H1 (cell line): Measurements from ENCODE around the gene PSORS1C1. TPM values are rescaled to one million over a fixed set of nuclear protein-coding genes. Genes with fewer than 3 reads are reported as not detected.
A peak's percentile ranks its signal among the peaks of the same experiment; 100 is the strongest.

Experiments
- ASH2L ChIP-seq: fragments of 200-600, 300-600 bp; sonication (generic); IDR thresholded peaks from one replicate; pipeline ENCODE4 v1.7.1; 2017; ENCODE audit warnings: low read length
- CEBPB ChIP-seq: IDR thresholded peaks from 2 replicates; pipeline ENCODE4 v1.6.1; 2012; ENCODE audit warnings: low read depth, low read length
- CTBP2 ChIP-seq: IDR thresholded peaks from 2 replicates; pipeline ENCODE4 v1.7.0; 2011; ENCODE audit warnings: borderline replicate concordance, mild to moderate bottlenecking, moderate library complexity, mixed read lengths, low read length; ENCODE audit not compliant: insufficient read depth, insufficient read length
- JUND ChIP-seq: IDR thresholded peaks from 2 replicates; pipeline ENCODE4 v1.6.1; 2011; ENCODE audit warnings: mild to moderate bottlenecking, improper control_type of control experiment, low read length
- POLR2A ChIP-seq, 2 experiments: IDR thresholded peaks; 1 replicate in 1 of 2; 2 replicates in 1 of 2; pipeline ENCODE4 v1.6.1; 2011; ENCODE audit warnings: low read depth in 2 of 2, low read length in 2 of 2, mild to moderate bottlenecking in 2 of 2; ENCODE audit errors: control extremely low read depth in 1 of 2
- RAD21 ChIP-seq, 2 experiments: IDR thresholded peaks in 1 of 2; conservative IDR thresholded peaks in 1 of 2; 2 replicates each; pipeline ENCODE4 v1.6.1; 2011; ENCODE audit warnings: low read depth in 2 of 2, low read length in 2 of 2, improper control_type of control experiment in 1 of 2, inconsistent platforms in 1 of 2, mild to moderate bottlenecking in 1 of 2, moderate library complexity in 1 of 2
- RXRA ChIP-seq: IDR thresholded peaks from 2 replicates; pipeline ENCODE4 v1.6.1; 2011; ENCODE audit warnings: low read depth, mild to moderate bottlenecking, low read length, moderate library complexity; ENCODE audit not compliant: insufficient read depth
- SP2 ChIP-seq: IDR thresholded peaks from 2 replicates; pipeline ENCODE4 v1.6.1; 2012; ENCODE audit warnings: mild to moderate bottlenecking, low read length, inconsistent platforms
- TAF1 ChIP-seq: IDR thresholded peaks from 2 replicates; pipeline ENCODE4 v1.6.1; 2011; ENCODE audit warnings: mild to moderate bottlenecking, low read depth, low read length
- TEAD4 ChIP-seq: IDR thresholded peaks from 2 replicates; pipeline ENCODE4 v1.6.1; 2012; ENCODE audit warnings: low read depth, low read length, inconsistent platforms, mixed read lengths
- polyA plus RNA-seq, 7 experiments: library from polyadenylated mRNA; depleted of rRNA in 3 of 7; stranded (reverse) in 5 of 7; unstranded in 2 of 7; fragments of >200 nt in 5 of 7; fragments of 200-250 nt in 2 of 7; gene quantifications; 1 replicate in 5 of 7; 2 replicates in 1 of 7; 4 replicates in 1 of 7; pipeline versions ENCODE4 v1.2.1 to v1.2.3, GENCODE V29; 2011 to 2013; ENCODE audit warnings: missing spikeins in 2 of 7, mixed read lengths in 2 of 7
- total RNA-seq: library from RNA; stranded (reverse); fragmentation: NEBNext Ultra II Directional; extraction: Animal tissue kit (Norgen Biotek cat#: 25700); gene quantifications from 2 replicates; pipeline ENCODE4 v1.2.1, GENCODE V29; 2021

Gene PSORS1C1
- total and polyA plus RNA-seq, 2 of the 8 experiments (the other 6 are each of a cell fraction or from before 2014, with no cell fraction given) = 0.12 to 0.52 TPM

DNA sequence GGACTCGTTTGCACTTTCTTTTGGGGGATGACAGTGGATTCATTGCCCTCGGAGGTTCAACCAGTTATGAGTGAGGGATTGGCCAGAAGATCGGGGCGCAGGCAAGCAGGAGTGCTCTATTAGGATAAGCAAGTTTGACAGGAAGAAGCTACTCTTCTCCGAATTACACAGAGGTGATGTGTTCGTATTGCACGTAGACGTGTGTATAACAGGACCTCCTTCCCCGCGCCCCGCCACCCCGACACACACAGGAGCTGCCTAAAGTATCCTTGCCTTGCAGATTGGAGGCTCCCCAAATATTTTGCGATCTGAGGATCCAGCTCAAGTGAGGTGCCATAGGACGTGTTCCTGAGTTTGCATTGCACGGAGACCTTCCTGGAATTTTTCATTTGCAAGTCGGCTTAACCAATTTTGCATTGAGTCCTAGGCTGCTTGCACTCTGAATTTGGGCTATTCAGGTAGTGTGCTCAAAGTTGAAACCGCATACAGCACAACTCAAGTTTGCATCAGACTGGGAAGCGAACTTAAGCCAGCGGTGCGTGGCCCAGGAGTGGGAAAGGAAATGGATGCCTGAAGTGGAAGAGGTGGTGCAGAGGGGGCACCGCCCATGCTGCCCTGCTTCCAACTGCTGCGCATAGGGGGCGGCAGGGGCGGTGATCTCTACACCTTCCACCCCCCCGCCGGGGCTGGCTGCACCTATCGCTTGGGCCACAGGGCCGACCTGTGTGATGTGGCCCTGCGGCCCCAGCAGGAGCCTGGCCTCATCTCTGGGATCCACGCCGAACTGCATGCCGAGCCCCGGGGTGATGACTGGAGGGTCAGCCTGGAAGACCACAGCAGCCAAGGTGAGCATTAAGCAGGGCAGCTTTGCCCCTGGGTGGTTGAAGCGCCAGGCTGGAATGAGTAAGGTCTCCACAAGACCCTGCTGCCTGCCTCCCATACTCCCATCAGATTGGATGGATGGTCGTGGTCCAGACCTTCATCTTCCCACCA lies 44.6 kb downstream of the PSORS1C1 start (continued):
- no peak for TF ChIP-seq TEAD4
- TF ChIP-seq ASH2L = peak; percentile 10
- no peak for TF ChIP-seq SP2
- peak in 1 of 2 experiments; percentile 51; a peak in 1 of 3 replicates for TF ChIP-seq POLR2A (IDR thresholded peaks at IDR 0.05; ENCODE audit: control extremely low read depth in 1 of 2, low read depth in 2 of 2, low read length in 2 of 2)
- no peak for TF ChIP-seq CEBPB
- peak; percentile 18 to 26; a peak in 1 of 4 replicates for TF ChIP-seq RAD21 (IDR thresholded peaks at IDR 0.05 in 1 of 2, conservative IDR thresholded peaks at IDR 0.05 in 1 of 2; ENCODE audit: low read depth in 2 of 2, low read length in 2 of 2)
- no peak for TF ChIP-seq RXRA
- TF ChIP-seq TAF1 = no peak
- TF ChIP-seq JUND = no peak
- no peak for TF ChIP-seq CTBP2
- TF ChIP-seq, all 59 proteins: peak for 7
